ENCODE data around the gene TMEM91. TPM values are rescaled to one million over a fixed set of nuclear protein-coding genes. Genes with fewer than 3 reads are reported as not detected.

The TMEM91 gene
- total and polyA plus RNA-seq, 2 of the 8 experiments (the other 6 are each of a cell fraction or from before 2014, with no cell fraction given) = 5.3 to 7.4 TPM

GRCh38 chr19:41391618-41392017 is 15.3 kb downstream of the TMEM91 start (continued):
- no peak for TF ChIP-seq RXRA (IDR thresholded peaks at IDR 0.05; ENCODE audit: insufficient read depth, low read depth, low read length)
- no peak for TF ChIP-seq CHD2 (IDR thresholded peaks at IDR 0.05; ENCODE audit: low read length)
- no peak for TF ChIP-seq EP300 (IDR thresholded peaks at IDR 0.05; ENCODE audit: borderline replicate concordance in 1 of 2, low read depth in 2 of 2, low read length in 2 of 2)
- no peak for TF ChIP-seq YY1 (IDR thresholded peaks at IDR 0.05; ENCODE audit: low read depth, low read length)
- no peak for TF ChIP-seq CHD7 (IDR thresholded peaks at IDR 0.05; ENCODE audit: insufficient replicate concordance, low read length)
- TF ChIP-seq EGR1 (IDR thresholded peaks at IDR 0.05; ENCODE audit: borderline replicate concordance, low read depth, low read length) = no peak
- TF ChIP-seq FOSL1 (IDR thresholded peaks at IDR 0.05; ENCODE audit: insufficient read depth, low read depth, low read length) = no peak
- no peak for TF ChIP-seq EZH2 (IDR thresholded peaks at IDR 0.05; ENCODE audit: low read depth, low read length, severe bottlenecking)
- no peak for TF ChIP-seq NANOG (IDR thresholded peaks at IDR 0.05; ENCODE audit: insufficient read depth, low read depth, low read length, poor library complexity, severe bottlenecking)

Data from H1 (cell line).